ENCODE data around the gene SLC6A6. TPM values are rescaled to one million over a fixed set of nuclear protein-coding genes. Genes with fewer than 3 reads are reported as not detected.

The SLC6A6 gene
- total and polyA plus RNA-seq, 2 experiments from 2014 or later, result 27.5 to 150 TPM

GRCh38 chr3:14481018-14481645 is 78.7 kb downstream of the SLC6A6 start:
- no peak overlapping the region for H3K4me3 ChIP-seq
- no peak overlapping the region for H2AFZ ChIP-seq
- H3K27ac Mint-ChIP-seq, result no peak overlapping the region
- H3K79me2 ChIP-seq (replicated peaks; ENCODE audit: insufficient read depth), result no peaks in the 10 kb centered on the region
- peaks cover 15% of the 10 kb centered on the region for H3K4me1 Mint-ChIP-seq
- peaks cover 10% of the 10 kb centered on the region for H4K20me1 ChIP-seq (replicated peaks; ENCODE audit: insufficient read depth)
- H3K36me3 ChIP-seq (ENCODE audit: insufficient read depth), result peaks cover 52% of the 10 kb centered on the region
- H3K27ac ChIP-seq (ENCODE audit: low read depth), result no peak overlapping the region
- peaks cover 85% of the 10 kb centered on the region for H3K36me3 Mint-ChIP-seq (ENCODE audit: low read depth)
- H3K4me1 ChIP-seq (ENCODE audit: insufficient read depth), result no peaks in the 10 kb centered on the region
- no peak for TF ChIP-seq POLR2AphosphoS5 (IDR thresholded peaks at IDR 0.05; ENCODE audit: low read depth)
- no peak for TF ChIP-seq ETS1 (IDR thresholded peaks at IDR 0.05)
- TF ChIP-seq EZH2phosphoT487 (IDR thresholded peaks at IDR 0.05; ENCODE audit: unreplicated experiment), result no peak
- TF ChIP-seq ZNF114 (CRISPR knock-in tag; IDR thresholded peaks at IDR 0.05), result no peak
- no peak for TF ChIP-seq CTCF (conservative IDR thresholded peaks at IDR 0.05; ENCODE audit: low read depth in 2 of 2)
- no peak for TF ChIP-seq JUNB (IDR thresholded peaks at IDR 0.05; ENCODE audit: unreplicated experiment)
- H3K27me3 Mint-ChIP-seq (ENCODE audit: insufficient read depth, low read depth, poor library complexity), result peaks cover 11% of the 10 kb centered on the region
- no peaks in the 10 kb centered on the region for H3K9me2 ChIP-seq (ENCODE audit: insufficient read depth)
- H3K4me3 Mint-ChIP-seq, result no peak overlapping the region
- ATAC-seq (no peak), DNase-seq (ENCODE audit: low spot score) (no peak)
- 0 out of 2 replicates have a peak, but pooled peaks cover 2% of the 10 kb centered on the region for H3F3A ChIP-seq (replicated peaks; ENCODE audit: low read depth)
- no peaks in the 10 kb centered on the region for H3K27me3 ChIP-seq (ENCODE audit: insufficient read depth)
- no peak overlapping the region for H3K4me2 ChIP-seq
- no peaks in the 10 kb centered on the region for H3K9me3 Mint-ChIP-seq

- H3K27ac ChIP-seq (ENCODE audit: low read depth), result no peak overlapping the region
- Mint-ChIP-seq H3K9me3 (no peaks in the 10 kb centered on the region), H3K27me3 (ENCODE audit: insufficient read depth, low read depth, poor library complexity) (peaks cover 11% of the 10 kb centered on the region), H3K36me3 (ENCODE audit: low read depth) (peaks cover 83% of the 10 kb centered on the region), H3K27ac (no peak overlapping the region), H3K4me3 (no peak overlapping the region), H3K4me1 (peaks cover 15% of the 10 kb centered on the region)
- 0 out of 2 replicates have a peak, but pooled peaks cover 2% of the 10 kb centered on the region for H3F3A ChIP-seq (replicated peaks; ENCODE audit: low read depth)
- peaks cover 10% of the 10 kb centered on the region for H4K20me1 ChIP-seq (replicated peaks; ENCODE audit: insufficient read depth)
- no peaks in the 10 kb centered on the region for H3K79me2 ChIP-seq (replicated peaks; ENCODE audit: insufficient read depth)
- no peak overlapping the region for H3K4me2 ChIP-seq
- H3K9me2 ChIP-seq (ENCODE audit: insufficient read depth), result no peaks in the 10 kb centered on the region
- no peak for ATAC-seq
- no peak for DNase-seq (ENCODE audit: low spot score)
- H3K36me3 ChIP-seq (ENCODE audit: insufficient read depth), result peaks cover 52% of the 10 kb centered on the region
- H3K27me3 ChIP-seq (ENCODE audit: insufficient read depth), result no peaks in the 10 kb centered on the region
- TF ChIP-seq NANOG (IDR thresholded peaks at IDR 0.05; ENCODE audit: borderline replicate concordance), result no peak
- no peaks in the 10 kb centered on the region for H3K4me1 ChIP-seq (ENCODE audit: insufficient read depth)
- no peak overlapping the region for H2AFZ ChIP-seq
- no peak overlapping the region for H3K4me3 ChIP-seq
These were observed 79.2 kb downstream of the SLC6A6 start for GRCh38 chr3:14481646-14482036.

- peaks cover 52% of the 10 kb centered on the region for H3K36me3 ChIP-seq (ENCODE audit: insufficient read depth)
- H3K9me2 ChIP-seq (ENCODE audit: insufficient read depth), result no peaks in the 10 kb centered on the region
- Mint-ChIP-seq H3K9me3 (no peaks in the 10 kb centered on the region), H3K27me3 (ENCODE audit: insufficient read depth, low read depth, poor library complexity) (peaks cover 13% of the 10 kb centered on the region), H3K27ac (no peak overlapping the region), H3K4me3 (no peak overlapping the region), H3K4me1 (peaks cover 15% of the 10 kb centered on the region), H3K36me3 (ENCODE audit: low read depth) (peaks cover 80% of the 10 kb centered on the region)
- no peak overlapping the region for H3K4me2 ChIP-seq
- no peak overlapping the region for H2AFZ ChIP-seq
- ATAC-seq, result peak; percentile 64
- TF ChIP-seq POLR2AphosphoS5 (IDR thresholded peaks at IDR 0.05; ENCODE audit: low read depth), result no peak
- TF ChIP-seq EZH2 (IDR thresholded peaks at IDR 0.05; ENCODE audit: low read depth, unreplicated experiment), result no peak
- TF ChIP-seq EZH2phosphoT487 (IDR thresholded peaks at IDR 0.05; ENCODE audit: unreplicated experiment), result no peak
- no peak for TF ChIP-seq CREB1 (CRISPR knock-in tag; IDR thresholded peaks at IDR 0.05; ENCODE audit: low read depth)
- no peak overlapping the region for H3K4me3 ChIP-seq
- 0 out of 2 replicates have a peak, but pooled peaks cover 2% of the 10 kb centered on the region for H3F3A ChIP-seq (replicated peaks; ENCODE audit: low read depth)
- H4K20me1 ChIP-seq (replicated peaks; ENCODE audit: insufficient read depth), result peaks cover 10% of the 10 kb centered on the region
- H3K79me2 ChIP-seq (replicated peaks; ENCODE audit: insufficient read depth), result no peaks in the 10 kb centered on the region
- H3K4me1 ChIP-seq (ENCODE audit: insufficient read depth), result no peaks in the 10 kb centered on the region
- no peaks in the 10 kb centered on the region for H3K27me3 ChIP-seq (ENCODE audit: insufficient read depth)
- H3K27ac ChIP-seq (ENCODE audit: low read depth), result no peak overlapping the region; the same call in 1 of the 2 replicates
- DNase-seq (ENCODE audit: low spot score), result no peak
These were observed 79.9 kb downstream of the SLC6A6 start for GRCh38 chr3:14482271-14482721.

Data from GM23338 (cell line).